GM12891 (cell line): Measurements from ENCODE around the gene AQP10.
"Not testable (repeated sequence)": the region's sequence is repeated elsewhere in the genome, so short reads cannot be mapped to it uniquely, and the experiment has no call there.

Source experiments
- POLR2AphosphoS5 ChIP-seq: IDR thresholded peaks from 2 replicates; pipeline ENCODE4 v1.6.1; 2011; ENCODE audit warnings: low read depth, low read length, control low read depth
- SPI1 ChIP-seq: IDR thresholded peaks from 2 replicates; pipeline ENCODE4 v1.6.1; 2011; ENCODE audit warnings: low read depth, low read length, control low read depth

DNA sequence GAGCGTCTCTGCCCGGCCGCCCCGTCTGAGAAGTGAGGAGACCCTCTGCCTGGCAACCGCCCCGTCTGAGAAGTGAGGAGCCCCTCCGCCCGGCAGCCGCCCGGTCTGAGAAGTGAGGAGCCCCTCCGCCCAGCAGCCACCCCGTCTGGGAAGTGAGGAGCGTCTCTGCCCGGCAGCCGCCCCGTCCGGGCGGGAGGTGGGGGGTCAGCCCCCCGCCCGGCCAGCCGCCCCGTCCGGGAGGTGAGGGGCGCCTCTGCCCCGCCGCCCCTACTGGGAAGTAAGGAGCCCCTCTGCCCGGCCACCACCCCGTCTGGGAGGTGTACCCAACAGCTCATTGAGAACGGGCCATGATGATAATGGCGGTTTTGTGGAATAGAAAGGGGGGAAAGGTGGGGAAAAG lies 33.3 kb upstream of the AQP10 start:
- TF ChIP-seq SPI1, POLR2AphosphoS5: not testable (repeated sequence)
